HFF-Myc (cell line): ENCODE results near the gene CARMIL3.

ENCODE experiments used
- DNase-seq: peaks from one replicate; pipeline ENCODE4 v3.0.0-alpha.2; 2011; ENCODE audit warnings: low read depth; ENCODE audit errors: extremely low read depth
- H3K4me3 ChIP-seq: replicated peaks from 2 replicates; pipeline ENCODE4 v1.5.1; 2011; ENCODE audit warnings: low read depth, mild to moderate bottlenecking, control low read depth, low read length
- CTCF ChIP-seq: IDR thresholded peaks from 2 replicates; pipeline ENCODE4 v1.5.1; 2012; ENCODE audit warnings: mild to moderate bottlenecking, low read depth, low read length, control low read depth; ENCODE audit errors: missing control alignments

CARMIL3 gene

GRCh38 chr14:24079491-24080141 lies 27.8 kb downstream of the CARMIL3 start:
- DNase-seq = no peak
- no peak overlapping the region for H3K4me3 ChIP-seq
- TF ChIP-seq CTCF = no peak

DNA sequence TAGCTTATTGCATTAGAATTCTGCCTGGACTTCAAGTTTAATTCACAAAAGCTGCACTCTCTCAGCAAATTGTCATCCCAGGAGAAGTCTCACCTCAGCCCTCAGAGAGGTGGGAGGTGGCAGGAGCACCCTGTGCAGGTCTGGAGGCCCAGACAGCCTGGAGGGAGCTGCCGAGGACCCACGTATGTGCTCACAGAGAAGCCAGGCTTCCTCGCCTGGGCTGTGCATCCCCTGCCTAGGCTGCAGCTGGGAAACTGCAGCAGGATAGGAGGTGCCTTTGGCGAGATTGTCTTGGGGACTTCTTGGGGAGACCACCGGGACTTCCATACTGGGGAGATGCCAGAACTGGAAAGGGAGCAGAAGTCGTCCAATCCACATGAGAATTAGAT lies 28.3 kb downstream of the CARMIL3 start:
- no peak overlapping the region for H3K4me3 ChIP-seq
- no peak for DNase-seq
- TF ChIP-seq CTCF = no peak

DNA sequence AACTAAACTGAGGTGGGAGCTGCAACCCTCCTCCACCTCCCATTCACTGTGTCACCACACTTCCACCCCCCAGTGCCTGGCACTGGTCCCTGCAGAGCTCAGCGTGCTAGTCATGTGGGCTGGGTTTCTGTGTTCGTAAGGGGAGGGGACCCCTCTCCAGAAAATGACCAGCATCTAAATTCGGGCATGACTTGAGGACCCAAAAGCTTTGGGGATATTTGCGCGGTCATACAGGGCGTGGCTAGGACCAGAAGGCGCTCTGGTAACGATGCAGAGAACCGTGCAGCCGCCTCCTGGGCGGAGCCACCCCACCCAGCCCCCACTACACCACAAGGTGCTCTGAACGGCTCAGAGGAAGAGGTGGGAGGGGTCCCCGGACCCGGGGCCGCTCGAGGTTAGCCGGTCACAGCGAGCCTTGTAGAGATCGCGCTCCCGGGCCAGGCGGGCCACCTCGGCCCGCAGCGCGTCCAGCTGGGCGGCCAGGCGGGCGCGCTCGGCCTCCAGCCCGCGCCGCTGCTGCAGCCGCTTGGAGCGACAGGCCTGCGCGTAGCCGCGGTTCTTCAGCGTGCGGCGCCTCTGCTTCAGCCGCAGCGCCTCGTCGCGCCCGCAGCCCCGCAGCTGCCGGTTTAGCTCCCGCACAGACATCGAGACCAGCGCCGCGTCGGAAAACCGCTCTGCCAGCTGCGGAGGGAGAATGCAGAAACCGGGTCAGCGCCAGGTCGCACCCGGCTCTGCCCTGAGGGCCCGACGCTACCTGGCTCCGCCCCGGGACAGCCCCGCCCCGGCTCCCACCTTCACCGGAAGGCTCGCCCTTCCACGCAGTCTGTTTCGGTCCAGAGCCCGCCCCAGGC lies 29.3 kb downstream of the CARMIL3 start:
- no peak for TF ChIP-seq CTCF
- H3K4me3 ChIP-seq = peak overlapping the region; percentile 41
- DNase-seq = no peak

- TF ChIP-seq CTCF = no peak
- peak overlapping the region; percentile 41 for H3K4me3 ChIP-seq
- DNase-seq = no peak
Measured at GRCh38 chr14:24081739-24082211, 30.0 kb downstream of the CARMIL3 start.

GRCh38 chr14:24082411-24083080 lies 30.7 kb downstream of the CARMIL3 start:
- TF ChIP-seq CTCF = no peak
- H3K4me3 ChIP-seq = no peak overlapping the region
- no peak for DNase-seq

DNA sequence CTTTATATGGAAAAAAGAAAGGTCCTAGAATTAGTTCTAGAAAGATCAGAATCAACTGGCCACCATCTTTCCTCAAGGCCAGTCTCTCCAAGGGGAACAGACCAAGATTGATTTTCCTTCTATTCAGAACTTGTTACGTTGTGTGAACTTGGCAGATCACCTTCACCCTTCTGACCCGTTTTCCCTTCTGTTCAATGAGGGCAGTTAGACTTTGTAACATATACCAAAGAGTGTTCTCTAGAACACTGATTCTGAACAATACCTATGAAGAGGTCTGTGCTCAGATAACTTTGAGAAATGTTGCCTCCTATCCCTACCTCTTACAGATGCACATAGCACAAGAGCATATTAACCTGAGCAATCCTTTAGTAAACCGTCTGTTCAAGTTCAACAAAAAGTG lies 31.7 kb downstream of the CARMIL3 start:
- no peak overlapping the region for H3K4me3 ChIP-seq
- no peak for TF ChIP-seq CTCF
- DNase-seq = no peak
